NCI-H774 (cell line): ENCODE results near the gene MFAP5.

Source experiments
- DNase-seq: peaks from one replicate; lab custom pipeline; 2025; lab: John Stamatoyannopoulos, UW

The MFAP5 gene

GRCh38 chr12:8662593-8662992 is at the start of gene MFAP5:
MFAP5 (minus strand) TSS chr12:8662826; CDS start chr12:8662104, 722 bp downstream.
- DNase-seq: no peak

- no peak for DNase-seq
Observed at GRCh38 chr12:8709124-8709830, 46.7 kb upstream of the MFAP5 start.

- no peak for DNase-seq
Observed at GRCh38 chr12:8702159-8702558, 39.5 kb upstream of the MFAP5 start.

- DNase-seq: no peak
Observed at GRCh38 chr12:8701046-8701660, 38.5 kb upstream of the MFAP5 start.

- DNase-seq: no peak
Observed at GRCh38 chr12:8699714-8700113, 37.1 kb upstream of the MFAP5 start.

- no peak for DNase-seq
Observed at GRCh38 chr12:8698879-8699278, 36.3 kb upstream of the MFAP5 start.

- peak; percentile 19 for DNase-seq
Observed at GRCh38 chr12:8698132-8698851, 35.7 kb upstream of the MFAP5 start.

GRCh38 chr12:8697476-8698131 is 35.0 kb upstream of the MFAP5 start, which contains the start of gene RIMKLB:
RIMKLB (plus strand) TSS chr12:8697991; CDS start chr12:8713867, 15,876 bp downstream.
- peak; percentile 84 for DNase-seq

GRCh38 chr12:8697120-8697475 is 34.5 kb upstream of the MFAP5 start:
- DNase-seq: peak; percentile 40

GRCh38 chr12:8696442-8697090 is 33.9 kb upstream of the MFAP5 start:
- no peak for DNase-seq

GRCh38 chr12:8695116-8695515 is 32.5 kb upstream of the MFAP5 start:
- DNase-seq: no peak

GRCh38 chr12:8692573-8692972 is 29.9 kb upstream of the MFAP5 start:
- peak; percentile 75 for DNase-seq

GRCh38 chr12:8689681-8690080 is 27.1 kb upstream of the MFAP5 start:
- DNase-seq: no peak

- peak; percentile 38 for DNase-seq
Observed at GRCh38 chr12:8687846-8688601, 25.4 kb upstream of the MFAP5 start.

- DNase-seq: no peak
Observed at GRCh38 chr12:8685051-8685450, 22.4 kb upstream of the MFAP5 start.

GRCh38 chr12:8681129-8681884 is 18.7 kb upstream of the MFAP5 start:
- DNase-seq: no peak

GRCh38 chr12:8680533-8680932 is 17.9 kb upstream of the MFAP5 start:
- no peak for DNase-seq

GRCh38 chr12:8678661-8679111 is 16.1 kb upstream of the MFAP5 start:
- DNase-seq: no peak

- no peak for DNase-seq
Observed at GRCh38 chr12:8677362-8677761, 14.7 kb upstream of the MFAP5 start.

GRCh38 chr12:8676651-8677050 is 14.0 kb upstream of the MFAP5 start:
- no peak for DNase-seq
